ENCODE data around the gene ADAM10.

GRCh38 chr15:58736018-58736643 lies 13.4 kb downstream of the ADAM10 start:
- TF ChIP-seq EZH2 (IDR thresholded peaks at IDR 0.05; ENCODE audit: borderline replicate concordance, insufficient read depth, low read depth, low read length, poor library complexity, severe bottlenecking) (no peak), CTCF (IDR thresholded peaks at IDR 0.05) (no peak)
